ENCODE measurements around the gene MICAL2. TPM values are rescaled to one million over a fixed set of nuclear protein-coding genes. Genes with fewer than 3 reads are reported as not detected.

MICAL2 gene
- total RNA-seq, 1 donor from 2014 or later = 510 TPM

DNA sequence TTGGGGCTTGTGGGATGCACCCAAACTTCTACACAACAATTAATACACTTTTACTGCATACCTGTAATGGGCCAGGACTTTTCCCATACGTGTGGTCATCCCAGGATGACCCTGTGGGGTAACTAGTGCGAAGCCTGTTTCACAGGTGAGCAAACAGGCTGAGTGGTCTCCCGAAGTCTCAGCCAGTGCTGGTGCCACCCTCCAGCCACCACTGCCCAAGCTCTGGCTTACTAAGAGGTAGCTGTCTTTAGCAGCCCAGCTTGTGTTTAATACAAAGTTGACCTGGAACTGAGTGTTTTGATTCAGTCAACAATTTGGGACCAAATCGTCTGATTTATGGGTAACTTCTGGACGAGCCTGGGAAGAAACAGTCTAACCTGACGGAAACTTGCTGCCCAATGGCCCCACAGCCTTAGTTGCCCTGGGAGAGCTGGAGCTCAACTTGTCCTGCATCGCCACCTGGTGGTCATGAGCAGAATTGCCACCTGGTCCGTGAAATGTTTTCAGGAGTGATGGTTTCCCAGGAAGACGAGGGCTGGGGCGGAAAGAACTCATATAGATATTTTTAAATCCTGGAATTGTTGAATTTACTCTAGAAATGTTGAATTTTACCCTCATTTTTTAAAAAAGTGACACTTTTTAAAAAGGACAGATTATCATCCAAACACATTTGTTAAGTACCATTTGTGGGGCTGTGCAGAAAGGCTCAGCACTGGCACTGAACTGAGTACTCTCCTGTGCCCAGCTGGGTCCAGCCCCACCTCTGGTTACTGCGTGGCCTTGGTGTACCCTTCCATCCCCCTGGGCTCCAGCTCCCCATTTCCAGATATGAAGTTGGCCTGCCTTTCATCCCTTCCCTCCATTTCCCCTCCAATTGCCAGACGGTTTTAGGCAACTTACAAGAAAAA lies 171.4 kb downstream of the MICAL2 start:
- Mint-ChIP-seq H3K4me3 (no peak overlapping the region), H3K27me3 (no peaks in the 10 kb centered on the region), H3K9me3 (no peaks in the 10 kb centered on the region), H3K4me1 (peaks cover 18% of the 10 kb centered on the region), H3K36me3 (ENCODE audit: low read depth) (peaks cover 2% of the 10 kb centered on the region), H3K27ac (peak overlapping the region; percentile 71)
- peak; percentile 93 for DNase-seq
- intact Hi-C loops (cut with micrococcal nuclease) = loop anchor here (1.0 to 10.0 kb wide), 6 partner anchors 45 to 485 kb away; no protein-coding TSS in a partner anchor

DNA sequence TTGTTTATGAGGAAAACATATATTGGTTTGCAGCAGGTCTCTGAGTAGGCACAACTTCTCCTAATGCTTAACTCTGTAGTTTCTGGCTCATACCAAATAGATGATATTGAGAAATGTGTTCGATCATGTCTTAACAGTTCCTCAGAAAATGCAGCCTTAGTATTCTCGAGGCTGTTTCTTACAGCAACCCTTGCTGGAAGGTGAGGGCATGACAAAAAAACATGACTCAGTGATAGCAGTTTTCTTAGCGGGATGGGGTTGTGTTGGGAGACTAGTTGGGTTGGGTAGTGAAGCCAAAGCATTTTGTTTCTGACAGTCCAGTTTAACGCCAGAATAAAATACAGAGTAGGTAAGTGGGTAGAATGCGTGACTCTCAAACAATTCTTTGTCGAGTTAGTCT lies 172.3 kb downstream of the MICAL2 start:
- Mint-ChIP-seq H3K4me3 (no peak overlapping the region), H3K4me1 (peaks cover 18% of the 10 kb centered on the region), H3K27ac (no peak overlapping the region), H3K36me3 (ENCODE audit: low read depth) (peaks cover 2% of the 10 kb centered on the region), H3K27me3 (no peaks in the 10 kb centered on the region), H3K9me3 (no peaks in the 10 kb centered on the region)
- intact Hi-C loops (cut with micrococcal nuclease) = loop anchor here (5.0 to 10.0 kb wide), 3 partner anchors 165 to 485 kb away; no protein-coding TSS in a partner anchor
- peak; percentile 45 for DNase-seq

DNA sequence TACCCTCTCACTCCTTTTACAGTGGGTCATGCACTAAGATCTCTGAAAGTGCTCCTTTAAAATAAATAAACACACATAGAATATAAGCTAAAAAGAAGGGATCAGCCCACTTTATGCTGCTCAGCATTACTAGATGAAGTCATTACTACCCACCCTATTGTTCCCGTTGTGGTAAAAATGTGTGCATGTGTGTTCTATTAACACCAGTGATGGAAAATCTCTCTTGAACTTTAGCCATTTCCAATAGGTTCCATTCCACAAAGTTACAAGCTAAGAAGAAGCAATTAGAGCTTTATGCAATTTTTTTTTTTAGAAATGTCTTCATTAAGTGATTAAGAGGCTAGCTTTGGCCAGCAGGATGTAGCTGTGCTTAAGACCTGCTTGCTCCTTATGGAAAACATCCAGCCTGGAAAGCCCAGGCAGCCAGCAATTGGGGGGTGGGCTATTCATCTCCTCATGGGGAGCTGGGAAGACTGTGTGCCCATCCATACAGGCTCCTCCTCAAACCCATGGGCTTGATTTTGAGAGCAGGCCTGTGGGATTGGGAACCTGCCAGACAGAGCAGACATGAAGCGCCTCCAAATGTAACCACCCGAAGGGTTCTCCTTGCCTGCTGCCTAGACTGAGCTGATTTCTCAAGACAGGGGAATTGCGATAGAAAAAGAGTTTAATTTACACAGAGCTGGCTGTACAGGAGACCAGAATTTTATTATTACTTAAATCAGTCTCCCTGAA lies 174.1 kb downstream of the MICAL2 start:
- peak; percentile 43 for DNase-seq
- Mint-ChIP-seq H3K27ac (no peak overlapping the region), H3K27me3 (no peaks in the 10 kb centered on the region), H3K9me3 (no peaks in the 10 kb centered on the region), H3K4me3 (no peak overlapping the region), H3K36me3 (ENCODE audit: low read depth) (peaks cover 4% of the 10 kb centered on the region), H3K4me1 (peaks cover 15% of the 10 kb centered on the region)
- intact Hi-C loops (cut with micrococcal nuclease) = loop anchor here (5.0 to 10.0 kb wide), 3 partner anchors 167 to 487 kb away; no protein-coding TSS in a partner anchor

DNA sequence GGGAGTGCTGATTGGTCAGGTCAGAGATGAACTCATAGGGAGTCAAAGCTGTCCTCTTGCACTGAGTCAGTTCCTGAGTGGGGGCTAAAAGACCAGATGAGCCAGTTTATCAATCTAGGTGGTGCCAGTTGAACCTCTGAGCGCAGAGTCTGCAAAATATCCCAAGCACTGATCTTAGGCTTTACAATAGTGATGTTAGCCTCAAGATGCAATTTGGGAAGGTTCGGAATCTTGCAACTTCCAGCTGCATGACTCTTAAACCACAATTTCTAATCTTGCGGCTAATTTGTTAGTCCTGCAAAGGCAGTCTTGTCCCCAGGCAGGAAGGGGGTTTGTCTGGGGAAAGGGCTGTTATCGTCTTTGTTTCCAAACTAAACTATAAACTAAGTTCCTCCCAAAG lies 174.7 kb downstream of the MICAL2 start:
- Mint-ChIP-seq H3K4me1 (peaks cover 16% of the 10 kb centered on the region), H3K27me3 (no peaks in the 10 kb centered on the region), H3K9me3 (no peaks in the 10 kb centered on the region), H3K4me3 (no peak overlapping the region), H3K27ac (no peak overlapping the region), H3K36me3 (ENCODE audit: low read depth) (peaks cover 4% of the 10 kb centered on the region)
- DNase-seq = peak; percentile 27
- intact Hi-C loops (cut with micrococcal nuclease) = loop anchor here (10.0 kb wide), 1 partner anchor 320 kb away; no protein-coding TSS in a partner anchor

DNA sequence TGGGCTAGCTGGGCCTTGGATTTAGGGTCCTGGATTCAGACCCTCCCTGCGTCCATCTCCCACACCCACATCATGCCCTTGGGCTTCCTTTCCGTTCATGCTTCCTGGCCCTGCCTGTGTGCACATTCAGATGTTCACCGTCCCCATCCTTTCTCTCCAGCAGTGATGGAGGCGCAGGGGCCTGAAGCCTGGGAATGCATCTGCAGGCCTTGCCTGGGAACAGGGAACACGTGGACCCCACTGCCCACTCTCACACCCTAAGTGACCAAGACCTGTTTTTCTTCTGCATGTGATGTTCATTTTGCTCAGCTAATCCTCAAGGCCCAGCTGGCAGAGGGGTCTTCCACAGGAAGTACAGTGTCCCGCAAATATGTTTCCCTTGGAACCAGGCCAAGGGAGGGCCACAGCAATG lies 175.4 kb downstream of the MICAL2 start:
- intact Hi-C loops (cut with micrococcal nuclease) = loop anchor here (10.0 kb wide), 1 partner anchor 321 kb away; no protein-coding TSS in a partner anchor
- H3K27ac Mint-ChIP-seq = no peak overlapping the region
- no peak overlapping the region for H3K4me3 Mint-ChIP-seq
- H3K36me3 Mint-ChIP-seq (ENCODE audit: low read depth) = peaks cover 5% of the 10 kb centered on the region
- no peaks in the 10 kb centered on the region for H3K9me3 Mint-ChIP-seq
- peaks cover 13% of the 10 kb centered on the region for H3K4me1 Mint-ChIP-seq
- DNase-seq = peak; percentile 41
- no peaks in the 10 kb centered on the region for H3K27me3 Mint-ChIP-seq

DNA sequence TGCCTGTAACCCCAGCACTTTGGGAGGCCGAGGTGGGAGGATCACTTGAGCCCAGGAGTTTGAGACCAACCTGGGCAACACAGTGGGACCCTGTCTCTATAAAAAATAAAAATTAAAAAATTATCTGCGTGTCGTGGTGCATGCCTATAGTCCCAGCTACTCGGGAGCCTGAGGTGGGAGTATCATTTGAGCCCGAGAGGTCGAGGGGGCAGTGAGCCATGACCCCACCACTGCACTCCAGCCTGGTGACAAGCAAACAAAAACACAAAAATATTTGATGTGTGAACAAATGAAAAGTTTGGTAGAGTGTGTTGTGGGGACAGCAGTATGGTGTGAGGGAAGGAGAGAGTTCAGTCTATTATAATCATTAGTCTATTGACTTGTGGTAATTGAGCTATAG lies 176.2 kb downstream of the MICAL2 start:
- Mint-ChIP-seq H3K27me3 (no peaks in the 10 kb centered on the region), H3K4me3 (no peak overlapping the region), H3K4me1 (peaks cover 14% of the 10 kb centered on the region), H3K27ac (no peak overlapping the region), H3K36me3 (ENCODE audit: low read depth) (peaks cover 5% of the 10 kb centered on the region), H3K9me3 (no peaks in the 10 kb centered on the region)
- intact Hi-C loops (cut with micrococcal nuclease) = loop anchor here (10.0 kb wide), 1 partner anchor 322 kb away; no protein-coding TSS in a partner anchor
- peak; percentile 34 for DNase-seq

DNA sequence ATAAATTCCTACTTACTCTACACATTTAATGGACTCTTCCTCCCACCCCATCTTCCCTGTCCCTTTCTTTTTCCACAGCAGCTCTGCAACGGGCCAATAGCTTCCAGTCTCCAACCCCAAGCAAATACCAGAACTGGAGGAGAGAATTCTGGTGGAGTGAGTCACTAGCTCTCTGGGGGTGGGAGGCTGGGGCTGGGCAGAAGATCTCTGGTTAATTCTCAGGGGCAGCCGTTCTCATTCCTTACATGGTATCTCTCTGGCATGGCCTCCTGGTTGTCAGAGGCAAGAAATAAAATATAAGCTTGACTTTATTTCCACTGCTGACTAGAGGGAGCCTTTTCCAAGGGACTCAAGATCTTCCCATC lies 176.6 kb downstream of the MICAL2 start:
- Mint-ChIP-seq H3K27me3 (no peaks in the 10 kb centered on the region), H3K9me3 (no peaks in the 10 kb centered on the region), H3K27ac (peak overlapping the region; percentile 18), H3K4me3 (no peak overlapping the region), H3K4me1 (peaks cover 11% of the 10 kb centered on the region), H3K36me3 (ENCODE audit: low read depth) (peaks cover 4% of the 10 kb centered on the region)
- intact Hi-C loops (cut with micrococcal nuclease) = loop anchor here (10.0 kb wide), 1 partner anchor 322 kb away; no protein-coding TSS in a partner anchor
- DNase-seq = peak; percentile 30

DNA sequence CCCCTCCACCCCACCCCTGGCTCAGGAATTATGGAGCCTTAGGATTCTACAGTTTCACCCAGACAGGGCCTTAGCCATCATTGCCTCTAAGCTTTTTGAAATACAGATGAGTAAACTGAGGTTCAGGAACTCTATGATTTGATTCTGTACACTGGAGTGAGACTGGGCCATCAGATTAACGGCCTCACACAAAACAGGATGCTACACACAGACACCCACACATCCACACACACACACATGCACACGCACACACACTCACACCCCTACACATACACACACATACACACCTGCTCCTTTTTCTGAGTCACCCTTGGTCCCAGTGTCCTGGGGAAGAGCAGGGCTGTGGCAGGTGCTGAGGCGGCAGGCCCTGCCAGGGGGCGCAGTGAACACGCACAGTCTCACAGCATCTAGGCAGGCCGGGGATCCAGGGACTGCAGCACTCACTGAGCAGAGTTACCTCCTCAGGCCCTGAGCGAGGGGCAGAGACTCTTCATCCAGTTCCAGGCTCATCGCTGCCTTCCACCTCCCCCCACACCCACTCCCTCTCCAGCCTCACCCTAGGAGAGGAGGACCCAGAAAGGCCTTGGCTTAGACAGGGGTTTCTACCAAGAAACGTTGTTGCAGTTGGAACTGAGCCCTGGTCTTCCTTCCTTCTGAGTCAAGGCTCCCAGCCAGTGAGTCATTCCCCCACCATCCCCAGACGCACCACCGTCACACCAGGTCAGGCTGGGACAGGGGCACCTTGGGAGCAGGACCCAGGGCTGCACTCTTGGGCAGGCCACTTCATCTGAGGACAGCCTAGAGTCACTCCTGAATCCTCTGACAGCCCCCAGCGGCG lies 177.2 kb downstream of the MICAL2 start:
- peaks cover 4% of the 10 kb centered on the region for H3K36me3 Mint-ChIP-seq (ENCODE audit: low read depth)
- H3K4me1 Mint-ChIP-seq = peaks cover 9% of the 10 kb centered on the region
- no peaks in the 10 kb centered on the region for H3K27me3 Mint-ChIP-seq
- no peak overlapping the region for H3K4me3 Mint-ChIP-seq
- intact Hi-C loops (cut with micrococcal nuclease) = loop anchor here (10.0 kb wide), 1 partner anchor 323 kb away; no protein-coding TSS in a partner anchor
- peak; percentile 55 for DNase-seq
- H3K27ac Mint-ChIP-seq = no peak overlapping the region
- H3K9me3 Mint-ChIP-seq = no peaks in the 10 kb centered on the region

DNA sequence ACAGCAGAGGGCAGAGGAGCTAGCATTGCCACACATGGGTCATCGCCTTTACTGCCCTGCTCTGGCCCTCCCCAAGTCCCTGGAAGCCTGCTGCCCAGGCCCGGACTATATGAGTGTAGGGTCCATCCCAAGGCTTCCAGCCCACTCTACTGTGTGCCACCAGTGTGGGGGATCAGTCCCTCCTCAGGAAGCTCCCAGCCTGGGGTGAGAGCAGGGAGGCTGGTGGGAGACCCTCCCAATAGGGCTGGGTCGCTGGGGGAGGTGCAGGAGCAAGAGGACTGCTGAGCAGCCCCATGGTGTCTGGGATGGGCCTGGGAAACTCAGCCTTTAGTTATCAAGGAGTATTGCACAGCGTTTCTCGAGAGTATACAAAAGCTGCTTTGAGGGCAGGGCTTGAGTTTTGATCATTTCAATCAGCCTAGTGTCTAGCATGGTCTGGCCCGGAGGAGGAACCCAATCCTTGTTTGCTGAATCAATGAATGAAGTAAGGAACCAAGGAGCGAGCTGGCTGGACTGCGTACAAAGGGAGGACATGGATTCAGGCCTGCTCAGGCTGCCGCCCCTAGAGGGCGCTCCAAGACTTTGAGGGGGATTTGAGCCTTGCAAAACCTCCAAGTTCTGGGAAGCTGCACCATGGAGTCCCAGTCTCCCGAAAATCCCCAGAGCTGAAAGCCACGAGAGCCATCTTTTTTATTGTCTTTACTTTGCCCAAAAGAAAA lies 178.0 kb downstream of the MICAL2 start:
- Mint-ChIP-seq H3K36me3 (ENCODE audit: low read depth) (peaks cover 4% of the 10 kb centered on the region), H3K4me3 (no peak overlapping the region), H3K27ac (no peak overlapping the region), H3K27me3 (no peaks in the 10 kb centered on the region), H3K9me3 (no peaks in the 10 kb centered on the region), H3K4me1 (peaks cover 9% of the 10 kb centered on the region)
- peak; percentile 86 for DNase-seq
- intact Hi-C loops (cut with micrococcal nuclease) = loop anchor here (10.0 kb wide), 1 partner anchor 324 kb away; no protein-coding TSS in a partner anchor

DNA sequence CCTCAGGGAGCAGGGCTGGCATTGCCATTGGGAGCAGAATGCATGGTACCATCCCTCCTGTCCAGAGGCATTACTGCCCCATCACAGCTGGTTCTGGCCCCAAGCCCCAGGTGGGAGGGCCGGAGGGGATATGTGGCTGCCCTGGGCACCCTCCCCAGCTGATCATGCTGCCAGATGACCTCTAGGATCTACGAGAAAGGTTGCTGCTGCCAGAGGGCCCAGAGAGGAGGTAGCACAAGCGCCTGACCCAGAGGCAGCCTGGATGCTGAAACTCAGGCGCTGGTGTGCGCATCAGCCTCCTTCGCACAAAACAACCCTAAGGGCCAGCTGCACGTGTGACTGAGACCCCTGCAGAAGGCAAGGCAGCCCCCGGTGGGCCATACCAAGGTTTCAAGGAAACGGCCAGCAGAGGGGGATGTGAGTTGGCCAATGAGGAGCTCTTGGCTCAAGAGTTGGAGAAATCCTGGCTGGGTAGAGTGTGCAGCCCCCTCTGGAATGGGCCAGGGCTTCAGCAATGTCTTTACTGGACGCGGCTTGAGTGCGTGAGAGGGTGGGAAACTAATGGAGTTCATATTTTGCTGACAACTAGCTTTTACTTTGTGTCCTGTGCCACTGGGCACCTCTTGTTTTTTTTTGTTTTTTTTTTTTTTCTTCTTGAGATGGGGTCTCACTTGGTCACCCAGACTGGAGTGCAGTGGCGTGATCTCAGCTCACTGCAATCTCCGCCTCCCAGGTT lies 178.7 kb downstream of the MICAL2 start:
- H3K4me3 Mint-ChIP-seq = no peak overlapping the region
- H3K27me3 Mint-ChIP-seq = no peaks in the 10 kb centered on the region
- peak; percentile 52 for DNase-seq
- H3K27ac Mint-ChIP-seq = no peak overlapping the region
- H3K36me3 Mint-ChIP-seq (ENCODE audit: low read depth) = peaks cover 4% of the 10 kb centered on the region
- intact Hi-C loops (cut with micrococcal nuclease) = loop anchor here (10.0 kb wide), 1 partner anchor 324 kb away; no protein-coding TSS in a partner anchor
- H3K4me1 Mint-ChIP-seq = peaks cover 9% of the 10 kb centered on the region
- no peaks in the 10 kb centered on the region for H3K9me3 Mint-ChIP-seq

DNA sequence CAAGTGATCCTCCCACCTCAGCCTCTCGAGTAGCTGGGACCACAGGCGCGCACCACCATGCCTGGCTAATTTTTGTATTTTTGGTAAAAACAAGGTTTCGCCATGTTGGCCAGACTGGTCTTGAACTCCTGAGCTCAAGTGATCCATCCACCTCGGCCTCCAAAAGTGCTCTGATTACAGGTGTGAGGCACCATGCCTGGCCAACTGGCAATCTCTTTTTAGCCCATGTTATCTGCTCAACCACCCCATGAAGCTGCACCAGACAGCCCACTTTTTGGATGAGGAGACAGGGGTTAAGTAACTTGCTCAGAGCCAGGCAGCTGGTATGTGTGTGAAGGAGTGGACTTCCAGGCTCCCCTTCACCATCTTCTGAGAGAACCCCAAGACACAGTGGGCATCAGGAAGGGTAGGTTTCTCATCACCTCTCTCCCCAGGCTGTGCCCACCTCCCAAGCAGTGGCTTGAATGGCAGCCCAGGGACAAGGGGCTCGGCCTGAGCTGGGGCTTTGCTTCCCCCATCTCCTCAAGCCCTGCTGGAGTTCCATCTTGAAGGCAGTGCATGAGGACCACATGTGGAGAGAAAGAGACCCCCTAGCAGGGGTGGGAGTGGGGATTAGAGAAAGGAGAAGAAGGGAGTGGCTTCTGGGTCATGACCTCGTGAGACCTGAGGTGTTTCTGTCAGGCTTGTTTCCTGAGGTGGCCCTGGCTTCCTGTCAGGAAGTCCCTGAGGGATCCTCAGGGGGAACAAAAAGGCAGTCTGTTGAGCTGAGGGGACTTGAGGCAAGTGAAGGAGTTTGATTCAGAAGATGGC lies 179.5 kb downstream of the MICAL2 start:
- H3K36me3 Mint-ChIP-seq (ENCODE audit: low read depth) = peaks cover 4% of the 10 kb centered on the region
- DNase-seq = peak; percentile 53
- intact Hi-C loops (cut with micrococcal nuclease) = loop anchor here (5.0 to 10.0 kb wide), 2 partner anchors 325 to 602 kb away; no protein-coding TSS in a partner anchor
- no peaks in the 10 kb centered on the region for H3K27me3 Mint-ChIP-seq
- peaks cover 9% of the 10 kb centered on the region for H3K4me1 Mint-ChIP-seq
- H3K27ac Mint-ChIP-seq = peak overlapping the region; percentile 68
- H3K4me3 Mint-ChIP-seq = no peak overlapping the region
- H3K9me3 Mint-ChIP-seq = no peaks in the 10 kb centered on the region

Measured in activated CD4-positive, alpha-beta T cell treated with anti-CD3 and anti-CD28 coated beads, Interleukin-2, amount 10 ng/mL, durations not matched to agents 24 days and 14 days (primary cell).